A673 (cell line): ENCODE measurements around the gene TMEM163. TPM values are rescaled to one million over a fixed set of nuclear protein-coding genes. Genes with fewer than 3 reads are reported as not detected.

Source experiments
- BruUV-seq: library from RNA; stranded (reverse); fragments of 400-500 nt; replicated peaks from 2 replicates; lab custom pipeline; 2021; lab: Mats Ljungman, UMichigan
- CTCF ChIA-PET: fragments of 300-600 bp; sonication (Branson Sonifier 250); formaldehyde crosslinking; loops from one replicate; lab custom pipeline; 2022; ENCODE audit warnings: antibody characterized with exemption; lab: Charles Lee
- POLR2A ChIA-PET: fragments of 300-600 bp; sonication (Branson Sonifier 250); formaldehyde crosslinking; loops from one replicate; lab custom pipeline; 2022; ENCODE audit warnings: antibody characterized with exemption; ENCODE audit not compliant: low non-redundant PET; lab: Charles Lee
- DNase-seq: peaks from one replicate; pipeline ENCODE4 v3.0.0-alpha.2; 2015; ENCODE audit warnings: low spot score
- H3K27ac ChIP-seq: fragments of 200-600 bp; sonication (generic); 2 replicates; pipeline ENCODE4 v1.5.1; 2016; ENCODE audit warnings: mixed run types, low read depth, mild to moderate bottlenecking, mixed read lengths, antibody characterized with exemption, low read length; ENCODE audit not compliant: poor library complexity, severe bottlenecking
- H3K27me3 ChIP-seq: fragments of 200-600 bp; sonication (generic); replicated peaks from 2 replicates; pipeline ENCODE4 v1.6.1; 2017; ENCODE audit warnings: mixed run types, low read depth, mild to moderate bottlenecking, mixed read lengths, antibody characterized with exemption, low read length; ENCODE audit not compliant: insufficient read depth, poor library complexity
- H3K36me3 ChIP-seq: fragments of 200-600 bp; sonication (generic); 2 replicates; pipeline ENCODE4 v1.6.1; 2016; ENCODE audit warnings: mixed run types, mild to moderate bottlenecking, mixed read lengths, antibody characterized with exemption, low read length; ENCODE audit not compliant: insufficient read depth, poor library complexity, severe bottlenecking
- H3K4me1 ChIP-seq: fragments of 200-600 bp; sonication (generic); 2 replicates; pipeline ENCODE4 v1.6.1; 2017; ENCODE audit warnings: mixed run types, mild to moderate bottlenecking, mixed read lengths, antibody characterized with exemption, low read length; ENCODE audit not compliant: insufficient read depth, poor library complexity, severe bottlenecking
- H3K4me3 ChIP-seq: fragments of 200-600 bp; sonication (generic); 2 replicates; pipeline ENCODE4 v1.5.1; 2016; ENCODE audit warnings: low read depth, mixed run types, mild to moderate bottlenecking, mixed read lengths, low read length; ENCODE audit not compliant: poor library complexity, severe bottlenecking
- H3K9me3 ChIP-seq: fragments of 200-600 bp; sonication (generic); 2 replicates; pipeline ENCODE4 v1.6.1; 2016; ENCODE audit warnings: mixed run types, low read depth, mild to moderate bottlenecking, mixed read lengths, antibody characterized with exemption, low read length; ENCODE audit not compliant: poor library complexity, severe bottlenecking
- EZH2 ChIP-seq: fragments of 200-600 bp; sonication (generic); IDR thresholded peaks from 2 replicates; pipeline ENCODE4 v1.6.1; 2017; ENCODE audit warnings: borderline replicate concordance, low read depth, mild to moderate bottlenecking, mixed read lengths, antibody characterized with exemption, low read length; ENCODE audit not compliant: poor library complexity, severe bottlenecking
- intact Hi-C: fragments of 100-400 bp; cut with micrococcal nuclease; formaldehyde crosslinking; loops from one replicate; pipeline ENCODE4 v1.10.0; 2022; ENCODE audit not compliant: unreplicated experiment
- total RNA-seq: library from RNA; stranded (reverse); gene quantifications from 2 replicates; pipeline ENCODE4 v1.2.3, GENCODE V29; 2021
- TF ChIP-seq, protein P1 (sequence below): fragments of 300-800, 200-600 bp; sonication (generic); conservative IDR thresholded peaks from 2 replicates; pipeline ENCODE4 v1.5.1; 2017; ENCODE audit warnings: low read depth, mild to moderate bottlenecking, antibody characterized with exemption, low read length, moderate library complexity, mixed read lengths

The TMEM163 gene
- total RNA-seq, 1 experiment from 2014 or later, result not detected

DNA sequence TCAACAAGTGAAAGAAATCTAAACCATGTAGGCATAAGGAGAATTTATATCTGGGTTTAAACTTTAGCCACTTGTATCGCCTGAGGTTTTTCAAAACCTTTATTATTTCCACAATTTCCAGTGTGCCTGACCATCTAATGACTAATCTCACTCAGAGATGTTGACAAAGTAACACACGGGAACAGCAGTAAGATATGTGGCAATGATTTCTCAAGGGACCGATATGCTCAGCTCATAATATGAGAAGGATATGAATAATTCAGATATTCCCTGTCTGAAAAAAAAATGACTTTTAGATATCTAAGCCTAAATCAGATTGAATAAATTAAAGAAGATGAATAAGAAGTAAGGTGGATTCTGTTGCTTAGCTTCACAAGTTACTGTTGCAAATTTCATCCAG is 43.5 kb downstream of the TMEM163 start:
- Histone ChIP-seq H3K4me3 (no peak overlapping the region), H3K4me1 (no peaks in the 10 kb centered on the region), H3K27ac (no peak overlapping the region), H3K9me3 (no peaks in the 10 kb centered on the region), H3K27me3 (no peaks in the 10 kb centered on the region), H3K36me3 (no peaks in the 10 kb centered on the region)
- peak; percentile 23 for DNase-seq
- TF ChIP-seq EZH2, result no peak
- TF ChIP-seq, protein P1, sequence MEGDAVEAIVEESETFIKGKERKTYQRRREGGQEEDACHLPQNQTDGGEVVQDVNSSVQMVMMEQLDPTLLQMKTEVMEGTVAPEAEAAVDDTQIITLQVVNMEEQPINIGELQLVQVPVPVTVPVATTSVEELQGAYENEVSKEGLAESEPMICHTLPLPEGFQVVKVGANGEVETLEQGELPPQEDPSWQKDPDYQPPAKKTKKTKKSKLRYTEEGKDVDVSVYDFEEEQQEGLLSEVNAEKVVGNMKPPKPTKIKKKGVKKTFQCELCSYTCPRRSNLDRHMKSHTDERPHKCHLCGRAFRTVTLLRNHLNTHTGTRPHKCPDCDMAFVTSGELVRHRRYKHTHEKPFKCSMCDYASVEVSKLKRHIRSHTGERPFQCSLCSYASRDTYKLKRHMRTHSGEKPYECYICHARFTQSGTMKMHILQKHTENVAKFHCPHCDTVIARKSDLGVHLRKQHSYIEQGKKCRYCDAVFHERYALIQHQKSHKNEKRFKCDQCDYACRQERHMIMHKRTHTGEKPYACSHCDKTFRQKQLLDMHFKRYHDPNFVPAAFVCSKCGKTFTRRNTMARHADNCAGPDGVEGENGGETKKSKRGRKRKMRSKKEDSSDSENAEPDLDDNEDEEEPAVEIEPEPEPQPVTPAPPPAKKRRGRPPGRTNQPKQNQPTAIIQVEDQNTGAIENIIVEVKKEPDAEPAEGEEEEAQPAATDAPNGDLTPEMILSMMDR, result no peak
- BruUV-seq, result no TSS peak
- ChIA-PET CTCF (no interaction called here), POLR2A (no interaction called here)
- intact Hi-C loops, result no loop called here

DNA sequence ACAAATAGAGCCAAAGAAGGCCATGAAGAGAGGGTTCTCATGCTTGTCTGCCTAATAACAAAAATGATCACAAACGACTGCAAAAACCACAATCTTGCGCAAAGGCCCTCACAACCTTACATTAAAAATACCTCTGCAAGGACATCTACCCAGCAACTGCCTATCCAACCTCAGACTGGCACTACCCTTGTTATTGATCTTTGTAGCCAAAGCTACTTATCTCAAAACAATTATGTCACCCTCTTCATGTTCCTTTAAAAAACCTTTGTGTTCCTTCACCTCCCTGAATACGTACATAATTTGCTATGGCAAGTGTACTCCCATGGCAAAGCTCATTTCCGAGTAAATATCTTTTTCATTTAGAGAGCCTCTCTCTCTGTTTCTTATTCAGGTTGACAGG is 44.1 kb downstream of the TMEM163 start:
- Histone ChIP-seq H3K9me3 (no peaks in the 10 kb centered on the region), H3K4me3 (no peak overlapping the region), H3K4me1 (no peaks in the 10 kb centered on the region), H3K27ac (no peak overlapping the region), H3K36me3 (no peaks in the 10 kb centered on the region), H3K27me3 (no peaks in the 10 kb centered on the region)
- ChIA-PET POLR2A (no interaction called here), CTCF (no interaction called here)
- no TSS peak for BruUV-seq
- intact Hi-C loops, result no loop called here
- DNase-seq, result no peak
- no peak for TF ChIP-seq EZH2
- TF ChIP-seq, protein P1, result no peak

GRCh38 chr2:134671513-134671912 is 47.3 kb downstream of the TMEM163 start:
- no peak for TF ChIP-seq EZH2
- TF ChIP-seq, protein P1, result no peak
- Histone ChIP-seq H3K4me1 (no peaks in the 10 kb centered on the region), H3K36me3 (no peaks in the 10 kb centered on the region), H3K9me3 (no peaks in the 10 kb centered on the region), H3K4me3 (no peak overlapping the region), H3K27ac (no peak overlapping the region), H3K27me3 (no peaks in the 10 kb centered on the region)
- CTCF ChIA-PET, result no interaction called here
- BruUV-seq, result no TSS peak
- POLR2A ChIA-PET, result no interaction called here
- no peak for DNase-seq
- intact Hi-C loops, result no loop called here
